Brain pericyte (primary cell): ENCODE results near the gene DNAJC19.

Experiments used
- DNase-seq: peaks from one replicate; pipeline ENCODE4 v3.0.0-alpha.2; 2012; ENCODE audit warnings: low read depth, low spot score

DNAJC19 gene

GRCh38 chr3:180961552-180961951 is 28.0 kb downstream of the DNAJC19 start:
- no peak for DNase-seq

DNA sequence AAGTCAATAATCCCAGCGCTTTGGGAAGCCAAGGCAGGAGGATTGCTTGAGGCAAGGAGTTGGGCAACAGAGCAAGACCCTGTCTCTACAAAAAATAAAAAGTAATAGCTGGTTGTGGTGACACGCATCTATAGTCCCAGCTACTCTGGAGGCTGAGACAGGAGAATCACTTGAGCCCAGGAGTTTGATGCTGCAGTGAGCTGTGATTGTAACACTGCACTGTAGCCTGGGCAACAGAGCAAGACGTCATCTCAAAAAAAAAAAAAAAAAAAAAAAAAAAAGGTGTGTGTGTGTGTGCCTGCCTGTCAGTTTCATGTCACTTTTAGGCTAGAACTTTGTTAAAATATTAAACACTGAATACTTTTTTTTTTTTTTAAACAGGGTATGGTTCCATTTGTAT is 28.4 kb downstream of the DNAJC19 start:
- no peak for DNase-seq

GRCh38 chr3:180959691-180960090 is 29.8 kb downstream of the DNAJC19 start:
- DNase-seq, result no peak

DNA sequence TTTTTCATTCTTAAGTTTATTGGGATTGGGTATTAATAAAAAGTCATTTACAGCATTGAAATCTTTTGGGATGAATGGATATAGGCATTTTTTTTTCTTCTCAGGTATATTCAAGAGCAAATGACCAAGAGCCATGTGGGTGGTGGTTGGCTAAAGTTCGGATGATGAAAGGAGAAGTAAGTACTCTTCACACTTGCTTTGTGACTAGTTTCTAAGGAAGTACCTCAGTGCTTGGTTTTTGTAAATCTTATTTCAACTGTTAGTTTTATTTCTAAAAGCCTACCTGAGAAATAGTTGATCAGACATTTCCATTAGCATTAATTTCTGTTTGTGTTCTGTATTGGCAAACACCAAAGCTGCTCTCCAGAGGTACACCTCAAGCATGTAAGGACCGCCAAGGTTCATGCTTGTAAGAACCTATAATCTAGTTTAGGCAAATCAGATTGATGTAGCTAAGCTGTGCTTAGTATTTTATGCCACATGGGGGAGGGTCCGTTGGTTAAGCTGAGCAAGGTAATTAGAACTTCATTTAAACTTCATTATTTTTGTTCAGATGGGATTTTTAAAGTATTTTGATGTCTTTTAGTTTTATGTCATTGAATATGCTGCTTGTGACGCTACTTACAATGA is 41.7 kb downstream of the DNAJC19 start:
- DNase-seq, result no peak

DNA sequence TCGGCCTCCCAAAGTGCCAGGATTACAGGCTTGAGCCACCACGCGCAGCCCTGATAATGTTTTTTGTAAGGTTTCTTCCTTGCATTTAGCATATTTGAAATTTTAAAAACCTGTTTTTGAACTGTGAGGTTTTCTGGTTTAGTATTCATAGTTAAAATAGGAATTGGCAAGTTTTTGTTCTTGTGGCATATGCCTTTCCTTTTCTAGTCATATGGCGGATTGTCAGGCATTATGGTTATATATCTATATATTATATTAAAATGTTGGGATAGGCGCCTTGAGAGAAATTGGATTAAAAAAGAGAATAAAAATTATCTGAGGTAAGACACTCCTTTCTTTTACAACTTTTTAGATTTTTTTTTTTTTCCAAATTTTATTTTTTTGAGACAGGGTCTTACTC is 48.7 kb downstream of the DNAJC19 start:
- DNase-seq, result no peak

GRCh38 chr3:180934638-180935037 is 54.9 kb downstream of the DNAJC19 start:
- DNase-seq, result no peak
